ENCODE measurements around the gene CLCN6. TPM values are rescaled to one million over a fixed set of nuclear protein-coding genes. Genes with fewer than 3 reads are reported as not detected.
A peak's percentile ranks its signal among the peaks of the same experiment; 100 is the strongest.

The CLCN6 gene
- total RNA-seq, 8 experiments from 2014 or later, result 9.6 to 61.4 (median 27.0) TPM

DNA sequence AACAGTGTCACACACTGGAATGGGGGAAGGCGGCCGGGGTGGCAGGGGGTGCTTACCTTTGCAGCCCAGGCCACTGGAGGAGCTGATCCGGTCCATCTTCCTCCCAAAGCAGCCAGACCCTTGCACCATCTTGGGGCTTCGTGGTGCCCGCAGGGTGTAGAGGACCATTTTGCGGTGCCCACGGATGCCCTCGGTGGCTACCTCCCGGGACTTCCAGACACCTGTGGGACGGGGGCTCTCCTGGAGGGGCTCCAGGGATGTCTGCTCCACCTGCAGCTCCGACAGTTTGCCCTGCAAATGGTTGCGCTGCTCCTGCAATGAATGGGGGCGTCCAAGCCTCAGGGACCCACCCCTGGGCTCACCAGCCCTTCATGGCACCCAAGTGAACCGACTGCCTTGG, 52.2 kb downstream of the CLCN6 start:
- H3K4me1 ChIP-seq (replicated peaks in 1 of 2), result peaks cover 23 to 28% of the 10 kb centered on the region in 2 donors
- H3K4me3 ChIP-seq, result no peak overlapping the region
- no peak overlapping the region for H3K27ac ChIP-seq
- ATAC-seq (replicated peaks in 6 of 8), result no peak
- 0 to 80% (median 57%) methylated on average over 1 to 10 of the region's 14 CpGs; no CpG with 5 or more reads in 1 of the 10 experiments for WGBS, 10 experiments
- in situ Hi-C loops (cut with MboI; ENCODE audit: low pct_unique_long_range_greater_than_20kb in 2 of 9, low sequenced_read_pairs in 9 of 9, unreplicated experiment in 9 of 9), result no loop called here

DNA sequence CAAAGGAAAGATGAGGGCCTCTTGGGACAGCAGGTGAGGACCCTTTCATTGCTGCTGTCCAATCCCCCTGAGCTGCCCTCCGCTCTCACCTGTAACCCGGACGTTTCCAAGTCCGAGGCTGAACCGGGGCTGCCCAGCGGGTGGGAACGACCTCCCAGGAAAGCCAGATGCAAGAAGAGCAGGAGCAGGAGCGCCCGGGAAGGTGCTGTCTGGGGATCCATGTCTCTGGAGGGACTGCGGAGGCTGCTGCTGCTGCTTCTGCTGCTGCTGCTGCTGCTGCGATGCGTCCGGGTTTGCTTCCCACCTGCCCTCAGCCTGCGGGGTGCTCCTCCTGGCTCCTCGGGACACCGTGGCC, 52.6 kb downstream of the CLCN6 start, which contains the start of gene NPPB:
NPPB (minus strand) TSS at position 333 of the 355 bp plus-strand sequence; CDS start at position 221, 112 bp downstream.
- no peak for ATAC-seq (replicated peaks in 6 of 8)
- in situ Hi-C loops (cut with MboI; ENCODE audit: low pct_unique_long_range_greater_than_20kb in 2 of 9, low sequenced_read_pairs in 9 of 9, unreplicated experiment in 9 of 9), result no loop called here
- H3K4me3 ChIP-seq, result peak within 1 kb of the TSS in 2 of 5 donors; percentile 12 to 20
- 7 to 33% (median 12%) methylated on average over 3 to 16 of the region's 16 CpGs; no CpG with 5 or more reads in 3 of the 10 experiments for WGBS, 10 experiments
- H3K27ac ChIP-seq, result no peak within 1 kb of the TSS
- H3K4me1 ChIP-seq (replicated peaks in 1 of 2), result peaks cover 23 to 27% of the 10 kb centered on the region in 2 donors

DNA sequence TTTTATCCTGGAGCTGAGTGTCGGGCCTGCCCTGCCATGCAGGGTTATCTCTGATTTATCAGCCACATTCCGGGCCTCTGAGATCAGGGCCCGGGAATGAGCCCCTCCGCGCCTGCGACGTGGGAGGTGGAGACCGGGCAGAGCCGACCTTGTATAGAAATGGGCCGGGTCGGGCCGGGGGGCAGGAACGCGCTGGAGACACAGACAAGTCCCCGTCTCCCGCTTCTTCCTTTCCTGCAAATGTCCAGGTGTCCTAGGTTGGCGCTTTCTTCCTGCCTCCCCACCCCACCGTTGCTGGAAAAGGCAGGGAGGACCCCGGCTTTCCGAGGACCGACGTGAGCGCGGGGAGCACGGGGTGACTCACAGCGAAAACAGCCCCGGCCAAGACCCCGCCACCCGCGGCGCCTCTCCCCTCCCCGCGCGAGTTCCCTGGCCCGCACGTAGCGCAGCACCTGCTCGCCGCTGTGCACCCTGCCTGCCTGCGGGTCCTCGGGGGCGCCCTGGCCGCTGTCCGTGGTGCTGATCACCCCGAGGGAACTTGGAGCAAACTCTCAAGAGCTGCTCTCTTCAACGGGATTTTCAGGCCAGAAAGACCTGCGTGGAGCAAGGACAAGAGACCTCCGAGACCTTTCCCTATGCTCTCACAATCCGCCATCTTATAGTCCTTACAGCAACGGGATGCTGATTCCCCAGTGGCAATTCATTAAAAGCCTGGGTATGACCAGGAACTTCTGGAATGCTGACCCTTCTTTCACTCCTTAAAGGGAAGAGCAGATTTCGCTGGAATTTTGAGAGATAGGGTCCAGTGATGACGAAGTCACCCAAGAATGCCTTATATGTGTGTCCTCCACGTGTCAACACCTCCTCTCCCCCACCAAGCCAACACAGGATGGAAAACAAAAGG, 53.2 kb downstream of the CLCN6 start:
- in situ Hi-C loops (cut with MboI; ENCODE audit: low pct_unique_long_range_greater_than_20kb in 2 of 9, low sequenced_read_pairs in 9 of 9, unreplicated experiment in 9 of 9), result no loop called here
- ATAC-seq (replicated peaks in 6 of 8), result peak; percentile 69 to 92 (median 81)
- Histone ChIP-seq H3K4me3 (peak overlapping the region in 2 of 5 donors; percentile 12 to 20), H3K27ac (no peak overlapping the region), H3K4me1 (replicated peaks in 1 of 2) (peaks cover 21 to 25% of the 10 kb centered on the region in 2 donors)
- 0 to 20% (median 8%) methylated on average over 1 to 27 of the region's 53 CpGs; no CpG with 5 or more reads in 1 of the 10 experiments for WGBS, 10 experiments

- peaks cover 19% of the 10 kb centered on the region in 2 donors for H3K4me1 ChIP-seq (replicated peaks in 1 of 2)
- no peak overlapping the region for H3K27ac ChIP-seq
- 0 to 89% (median 33%) methylated on average over 1 to 2 of the region's 2 CpGs; no CpG with 5 or more reads in 3 of the 10 experiments for WGBS, 10 experiments
- H3K4me3 ChIP-seq, result no peak overlapping the region
- peak in 1 of 8 experiments; percentile 19 for ATAC-seq (replicated peaks in 6 of 8)
- in situ Hi-C loops (cut with MboI; ENCODE audit: low pct_unique_long_range_greater_than_20kb in 2 of 9, low sequenced_read_pairs in 9 of 9, unreplicated experiment in 9 of 9), result no loop called here
Observed at GRCh38 chr1:11860083-11860482, 54.1 kb downstream of the CLCN6 start.

DNA sequence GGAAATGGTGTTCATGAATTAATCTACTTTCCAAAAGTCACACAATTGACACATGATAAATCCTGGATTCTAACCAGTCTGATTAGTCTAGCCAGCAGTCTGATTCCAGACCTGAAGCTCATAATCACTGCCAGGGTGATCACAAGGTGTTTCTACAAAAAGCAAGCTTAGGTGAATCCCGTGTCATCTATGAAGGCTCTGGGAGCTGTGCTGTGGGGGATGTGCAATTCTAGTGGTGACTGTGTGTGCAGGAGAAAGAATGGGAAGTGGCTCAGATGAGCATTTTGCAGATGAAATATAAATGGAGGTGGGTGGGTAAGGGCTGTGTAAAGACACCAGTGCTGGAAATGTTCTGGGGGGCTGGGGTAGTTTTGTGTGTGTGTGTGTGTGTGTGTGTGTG, 54.6 kb downstream of the CLCN6 start:
- Histone ChIP-seq H3K27ac (no peak overlapping the region), H3K4me1 (replicated peaks in 1 of 2) (peaks cover 19% of the 10 kb centered on the region in 2 donors), H3K4me3 (no peak overlapping the region)
- ATAC-seq (replicated peaks in 6 of 8), result peak in 5 of 8 experiments; percentile 5 to 58 (median 13)
- in situ Hi-C loops (cut with MboI; ENCODE audit: low pct_unique_long_range_greater_than_20kb in 2 of 9, low sequenced_read_pairs in 9 of 9, unreplicated experiment in 9 of 9), result no loop called here
- 0 to 40% (median 23%) methylated on average over 1 of the region's 1 CpG; no CpG with 5 or more reads in 4 of the 10 experiments for WGBS, 10 experiments

- no peak overlapping the region for H3K27ac ChIP-seq
- 0 to 86% (median 48%) methylated on average over 2 to 6 of the region's 6 CpGs; no CpG with 5 or more reads in 4 of the 10 experiments for WGBS, 10 experiments
- in situ Hi-C loops (cut with MboI; ENCODE audit: low pct_unique_long_range_greater_than_20kb in 2 of 9, low sequenced_read_pairs in 9 of 9, unreplicated experiment in 9 of 9), result no loop called here
- peaks cover 19 to 25% of the 10 kb centered on the region in 2 donors for H3K4me1 ChIP-seq (replicated peaks in 1 of 2)
- H3K4me3 ChIP-seq, result no peak overlapping the region
- peak in 2 of 8 experiments; percentile 19 to 51 for ATAC-seq (replicated peaks in 6 of 8)
Observed at GRCh38 chr1:11862890-11863289, 56.9 kb downstream of the CLCN6 start.

- ATAC-seq (replicated peaks in 6 of 8), result peak in 5 of 8 experiments; percentile 68 to 95 (median 88)
- WGBS, 10 experiments, result 20 to 100% (median 41%) methylated on average over 1 to 11 of the region's 13 CpGs
- in situ Hi-C loops (cut with MboI; ENCODE audit: low pct_unique_long_range_greater_than_20kb in 2 of 9, low sequenced_read_pairs in 9 of 9, unreplicated experiment in 9 of 9), result no loop called here
- Histone ChIP-seq H3K4me1 (replicated peaks in 1 of 2) (peaks cover 15 to 27% of the 10 kb centered on the region in 2 donors), H3K4me3 (no peak overlapping the region), H3K27ac (peak overlapping the region; percentile 38 to 51)
Observed at GRCh38 chr1:11868331-11868980, 62.5 kb downstream of the CLCN6 start.

DNA sequence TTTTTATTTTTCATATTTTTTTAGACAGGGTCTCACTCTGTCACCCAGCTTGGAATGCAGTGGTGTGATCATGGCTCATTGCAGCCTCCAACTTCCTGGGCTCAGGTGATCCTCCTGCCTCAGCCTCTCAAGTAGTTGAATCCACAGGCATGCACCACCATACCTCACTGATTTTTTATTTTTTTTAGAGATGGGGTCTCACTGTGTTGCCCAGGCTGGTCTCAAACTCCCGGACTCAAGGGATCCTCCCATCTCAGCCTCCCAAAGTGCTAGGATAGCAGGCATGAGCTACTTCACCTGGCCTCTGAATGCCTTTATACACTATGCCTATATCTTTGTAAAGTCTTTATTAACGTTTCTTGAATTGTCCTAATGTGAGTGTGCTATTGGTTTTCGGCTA, 63.1 kb downstream of the CLCN6 start:
- no peak for ATAC-seq (replicated peaks in 6 of 8)
- Histone ChIP-seq H3K27ac (peak overlapping the region; percentile 38 to 51), H3K4me3 (no peak overlapping the region), H3K4me1 (replicated peaks in 1 of 2) (peaks cover 22 to 34% of the 10 kb centered on the region in 2 donors)
- in situ Hi-C loops (cut with MboI; ENCODE audit: low pct_unique_long_range_greater_than_20kb in 2 of 9, low sequenced_read_pairs in 9 of 9, unreplicated experiment in 9 of 9), result no loop called here
- 80 to 100% (median 86%) methylated on average over 1 to 3 of the region's 3 CpGs; no CpG with 5 or more reads in 2 of the 10 experiments for WGBS, 10 experiments

DNA sequence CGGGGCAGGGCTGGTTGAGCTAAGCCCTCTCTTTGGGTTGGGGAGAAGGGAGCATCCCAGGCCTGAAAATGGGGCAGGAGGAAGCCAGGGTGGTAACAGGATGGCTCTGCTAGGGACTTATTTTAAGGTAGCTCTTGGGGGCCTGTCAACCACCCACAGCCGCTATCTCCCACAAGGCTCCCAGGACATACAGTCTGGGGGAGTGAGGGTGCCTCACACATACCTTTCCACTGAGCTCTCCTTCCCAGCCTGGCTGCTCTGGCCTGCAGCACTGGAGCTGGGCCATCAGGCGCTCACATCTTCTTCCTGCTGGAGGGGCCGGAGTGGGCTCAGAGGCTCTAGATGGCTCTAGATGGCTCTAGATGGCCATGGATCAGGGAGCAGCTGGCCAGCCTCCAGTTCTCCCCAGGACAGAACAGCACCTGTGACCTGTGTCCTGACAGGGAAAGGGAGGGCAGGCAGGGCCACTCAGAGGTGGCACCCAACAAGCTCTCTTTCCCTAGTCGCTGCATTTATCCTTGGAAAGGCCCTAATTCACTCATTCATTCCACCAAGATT, 63.7 kb downstream of the CLCN6 start:
- WGBS, 10 experiments, result 14 to 100% (median 60%) methylated on average over 1 to 4 of the region's 5 CpGs; no CpG with 5 or more reads in 5 of the 10 experiments
- Histone ChIP-seq H3K4me1 (replicated peaks in 1 of 2) (peaks cover 28 to 40% of the 10 kb centered on the region in 2 donors), H3K4me3 (no peak overlapping the region), H3K27ac (peak overlapping the region in 1 of 2 donors; percentile 38)
- in situ Hi-C loops (cut with MboI; ENCODE audit: low pct_unique_long_range_greater_than_20kb in 2 of 9, low sequenced_read_pairs in 9 of 9, unreplicated experiment in 9 of 9), result no loop called here
- no peak for ATAC-seq (replicated peaks in 6 of 8)

DNA sequence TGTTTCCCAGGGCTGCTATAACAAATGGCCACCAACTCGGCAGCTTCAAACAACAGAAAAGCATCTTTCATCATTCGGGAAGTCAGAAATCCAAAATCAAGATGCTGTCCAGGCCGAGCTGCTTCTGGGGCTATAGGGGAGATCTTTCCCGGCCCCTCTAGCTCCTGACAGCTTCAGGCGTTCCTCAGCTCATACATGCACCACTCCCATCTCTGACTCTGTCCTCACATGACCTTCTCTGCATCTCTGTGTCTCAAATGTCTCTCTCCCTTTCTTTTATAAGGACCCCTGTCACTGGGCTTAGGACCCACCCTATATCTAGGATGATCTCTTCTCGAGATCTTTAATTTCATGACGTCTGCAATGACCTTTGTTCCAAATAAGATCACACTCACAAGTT, 66.6 kb downstream of the CLCN6 start:
- ATAC-seq (replicated peaks in 6 of 8), result peak in 2 of 8 experiments; percentile 58 to 68
- no peak overlapping the region for H3K4me3 ChIP-seq
- 13 to 100% (median 49%) methylated on average over 1 to 7 of the region's 7 CpGs; no CpG with 5 or more reads in 3 of the 10 experiments for WGBS, 10 experiments
- in situ Hi-C loops (cut with MboI; ENCODE audit: low pct_unique_long_range_greater_than_20kb in 2 of 9, low sequenced_read_pairs in 9 of 9, unreplicated experiment in 9 of 9), result no loop called here
- peaks cover 28 to 43% of the 10 kb centered on the region in 2 donors for H3K4me1 ChIP-seq (replicated peaks in 1 of 2)
- no peak overlapping the region for H3K27ac ChIP-seq

DNA sequence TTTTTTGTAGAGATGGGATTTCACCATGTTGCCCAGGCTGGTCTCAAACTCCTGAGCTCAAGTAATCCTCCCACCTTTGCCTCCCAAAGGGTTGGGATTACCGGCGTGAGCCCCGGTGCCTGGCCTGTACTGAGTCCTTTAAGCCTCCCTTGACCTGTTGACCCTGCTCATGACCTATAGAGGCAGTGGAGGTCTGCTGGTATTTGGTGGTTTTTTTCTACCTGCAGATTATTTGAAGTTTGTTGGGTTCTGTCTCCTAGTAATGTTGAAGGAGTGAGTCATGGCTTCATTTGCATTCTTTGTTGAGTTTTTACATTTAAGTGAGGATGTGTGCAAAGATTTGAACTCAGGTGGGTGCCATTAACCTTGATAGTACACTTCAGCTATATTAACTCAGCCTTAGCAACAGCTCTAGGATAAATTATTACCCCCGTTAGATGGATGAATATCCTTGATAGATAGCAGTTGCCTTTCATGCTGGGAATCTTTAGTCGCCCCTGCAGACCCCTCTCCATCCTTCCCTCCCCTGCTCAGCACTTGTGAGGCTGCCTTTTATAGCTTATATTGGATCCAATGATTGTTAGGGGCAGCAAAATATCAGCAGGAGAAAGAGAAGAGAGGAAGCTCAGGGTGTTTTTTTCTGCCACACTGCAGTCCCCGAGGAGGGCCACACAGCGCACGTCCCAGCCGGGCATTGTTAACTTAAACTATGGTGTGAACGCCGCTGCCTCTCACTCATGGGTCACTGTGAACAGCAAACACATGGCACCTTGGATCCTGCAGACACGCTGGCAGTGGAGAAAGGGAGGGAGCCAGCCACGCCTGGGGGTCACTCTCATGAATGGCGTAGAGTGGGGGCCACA, 67.6 kb downstream of the CLCN6 start:
- in situ Hi-C loops (cut with MboI; ENCODE audit: low pct_unique_long_range_greater_than_20kb in 2 of 9, low sequenced_read_pairs in 9 of 9, unreplicated experiment in 9 of 9), result no loop called here
- WGBS, 10 experiments, result 53 to 92% (median 76%) methylated on average over 2 to 12 of the region's 14 CpGs; no CpG with 5 or more reads in 2 of the 10 experiments
- peak in 6 of 8 experiments; percentile 12 to 58 (median 38) for ATAC-seq (replicated peaks in 6 of 8)

GRCh38 chr1:11874258-11874562, 68.2 kb downstream of the CLCN6 start:
- in situ Hi-C loops (cut with MboI; ENCODE audit: low pct_unique_long_range_greater_than_20kb in 2 of 9, low sequenced_read_pairs in 9 of 9, unreplicated experiment in 9 of 9), result no loop called here
- no peak overlapping the region for H3K4me3 ChIP-seq
- WGBS, 10 experiments, result 30 to 100% (median 83%) methylated on average over 2 to 8 of the region's 10 CpGs; no CpG with 5 or more reads in 3 of the 10 experiments
- ATAC-seq (replicated peaks in 6 of 8), result peak in 6 of 8 experiments; percentile 20 to 41 (median 28)
- peak overlapping the region; percentile 50 to 66 for H3K27ac ChIP-seq
- peaks cover 19 to 29% of the 10 kb centered on the region in 2 donors for H3K4me1 ChIP-seq (replicated peaks in 1 of 2)

More for the DNA sequence above, 67.6 kb downstream of the CLCN6 start:
- Histone ChIP-seq H3K4me3 (no peak overlapping the region), H3K27ac (peak overlapping the region; percentile 50 to 66), H3K4me1 (replicated peaks in 1 of 2) (peaks cover 19 to 35% of the 10 kb centered on the region in 2 donors)
